ENCODE data around the gene SSMEM1.
"Not testable (repeated sequence)": the region's sequence is repeated elsewhere in the genome, so short reads cannot be mapped to it uniquely, and the experiment has no call there.

The SSMEM1 gene

GRCh38 chr7:130213828-130214227 is 6.2 kb downstream of the SSMEM1 start:
- DNase-seq = no peak

- no peak for DNase-seq
These were observed 8.4 kb downstream of the SSMEM1 start for GRCh38 chr7:130216025-130216424.

- DNase-seq = no peak
These were observed 9.1 kb downstream of the SSMEM1 start for GRCh38 chr7:130216750-130217149.

- DNase-seq = no peak
These were observed 11.4 kb downstream of the SSMEM1 start for GRCh38 chr7:130218806-130219620.

- DNase-seq = no peak
These were observed 12.2 kb downstream of the SSMEM1 start for GRCh38 chr7:130219871-130220270.

GRCh38 chr7:130221746-130222145 is 14.1 kb downstream of the SSMEM1 start:
- DNase-seq = no peak

- no peak for DNase-seq
These were observed 16.0 kb downstream of the SSMEM1 start for GRCh38 chr7:130223646-130224045.

- DNase-seq = no peak
These were observed 16.6 kb downstream of the SSMEM1 start for GRCh38 chr7:130224210-130224609.

- DNase-seq = not testable (repeated sequence)
These were observed 17.3 kb downstream of the SSMEM1 start for GRCh38 chr7:130224923-130225322.

- no peak for DNase-seq
These were observed 18.7 kb downstream of the SSMEM1 start for GRCh38 chr7:130226333-130226732.

GRCh38 chr7:130227883-130228575 is 20.4 kb downstream of the SSMEM1 start:
- DNase-seq = no peak

GRCh38 chr7:130228840-130229502 is 21.3 kb downstream of the SSMEM1 start:
- DNase-seq = no peak

- not testable (repeated sequence) for DNase-seq
These were observed 22.3 kb downstream of the SSMEM1 start for GRCh38 chr7:130229981-130230380.

- no peak for DNase-seq
These were observed 24.1 kb downstream of the SSMEM1 start for GRCh38 chr7:130231792-130232191.

- no peak for DNase-seq
These were observed 24.5 kb downstream of the SSMEM1 start for GRCh38 chr7:130232209-130232608.

GRCh38 chr7:130234078-130234477 is 26.4 kb downstream of the SSMEM1 start:
- DNase-seq = no peak

- DNase-seq = not testable (repeated sequence)
These were observed 28.7 kb downstream of the SSMEM1 start for GRCh38 chr7:130236361-130236760.

GRCh38 chr7:130240240-130240639 is 32.6 kb downstream of the SSMEM1 start:
- no peak for DNase-seq

- peak in 1 of 2 donors; percentile 12 for DNase-seq
These were observed 34.7 kb downstream of the SSMEM1 start for GRCh38 chr7:130242198-130243014.

- DNase-seq = not testable (repeated sequence)
These were observed 35.8 kb downstream of the SSMEM1 start for GRCh38 chr7:130243486-130243885.

GRCh38 chr7:130246491-130246890 is 38.8 kb downstream of the SSMEM1 start:
- DNase-seq = not testable (repeated sequence)

GRCh38 chr7:130248842-130249241 is 41.2 kb downstream of the SSMEM1 start:
- not testable (repeated sequence) for DNase-seq

- DNase-seq = not testable (repeated sequence)
These were observed 42.0 kb downstream of the SSMEM1 start for GRCh38 chr7:130249626-130250025.

Data from bone marrow (tissue), 2 donors.